Measurements from ENCODE around the gene PLSCR1.

DNA sequence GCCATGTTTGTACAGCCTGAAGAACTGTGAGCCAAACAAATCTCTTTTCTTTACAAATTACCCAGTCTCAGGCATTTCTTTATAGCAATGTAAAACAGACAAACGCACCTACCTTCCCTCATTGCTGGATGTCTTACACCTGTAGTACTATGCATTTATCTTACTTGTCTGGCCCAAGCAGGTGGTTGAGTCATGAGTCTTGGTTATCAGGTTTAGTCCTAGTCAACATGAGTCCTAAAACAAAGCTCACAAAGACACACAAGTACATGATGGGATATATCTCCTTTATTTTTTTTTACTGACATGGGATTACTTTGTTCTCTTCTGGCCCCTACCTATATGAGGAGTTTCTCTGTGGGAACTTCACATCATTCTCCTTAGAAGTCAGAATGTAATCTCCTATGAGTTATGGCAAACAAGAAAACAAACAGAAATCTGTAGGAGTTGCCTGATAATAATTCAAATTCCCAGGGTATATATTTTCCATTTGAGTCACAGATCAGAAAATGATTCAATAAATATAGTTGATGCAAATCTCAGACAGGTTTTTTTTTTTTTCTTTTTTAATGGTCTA, 41.4 kb downstream of the PLSCR1 start:
- TF ChIP-seq MAZ (IDR thresholded peaks at IDR 0.05; ENCODE audit: borderline replicate concordance, low read depth, low read length) (no peak), POLR2A (IDR thresholded peaks at IDR 0.05; ENCODE audit: low read depth, low read length) (no peak)
- TF ChIP-seq, protein P1, sequence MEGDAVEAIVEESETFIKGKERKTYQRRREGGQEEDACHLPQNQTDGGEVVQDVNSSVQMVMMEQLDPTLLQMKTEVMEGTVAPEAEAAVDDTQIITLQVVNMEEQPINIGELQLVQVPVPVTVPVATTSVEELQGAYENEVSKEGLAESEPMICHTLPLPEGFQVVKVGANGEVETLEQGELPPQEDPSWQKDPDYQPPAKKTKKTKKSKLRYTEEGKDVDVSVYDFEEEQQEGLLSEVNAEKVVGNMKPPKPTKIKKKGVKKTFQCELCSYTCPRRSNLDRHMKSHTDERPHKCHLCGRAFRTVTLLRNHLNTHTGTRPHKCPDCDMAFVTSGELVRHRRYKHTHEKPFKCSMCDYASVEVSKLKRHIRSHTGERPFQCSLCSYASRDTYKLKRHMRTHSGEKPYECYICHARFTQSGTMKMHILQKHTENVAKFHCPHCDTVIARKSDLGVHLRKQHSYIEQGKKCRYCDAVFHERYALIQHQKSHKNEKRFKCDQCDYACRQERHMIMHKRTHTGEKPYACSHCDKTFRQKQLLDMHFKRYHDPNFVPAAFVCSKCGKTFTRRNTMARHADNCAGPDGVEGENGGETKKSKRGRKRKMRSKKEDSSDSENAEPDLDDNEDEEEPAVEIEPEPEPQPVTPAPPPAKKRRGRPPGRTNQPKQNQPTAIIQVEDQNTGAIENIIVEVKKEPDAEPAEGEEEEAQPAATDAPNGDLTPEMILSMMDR (conservative IDR thresholded peaks at IDR 0.05; ENCODE audit: low read depth, low read length), result no peak; the same call in 1 of the 2 replicates

Data from IMR-90 (cell line).